Mesothelial cell of epicardium (in vitro differentiated cells): ENCODE data around the gene RAD51AP2. TPM values are rescaled to one million over a fixed set of nuclear protein-coding genes. Genes with fewer than 3 reads are reported as not detected.
A peak's percentile ranks its signal among the peaks of the same experiment; 100 is the strongest.
"Not testable (repeated sequence)": the region's sequence is repeated elsewhere in the genome, so short reads cannot be mapped to it uniquely, and the experiment has no call there.

ENCODE experiments used
- DNase-seq, 2 experiments: peaks; one replicate each; pipeline ENCODE4 v3.0.0; 2021; ENCODE audit warnings: low spot score in 2 of 2; ENCODE audit not compliant: unreplicated experiment in 2 of 2
- H3K27ac Mint-ChIP-seq: 2 replicates; pipeline ENCODE4 v1.8.0; 2021; ENCODE audit warnings: mixed read lengths
- H3K27me3 Mint-ChIP-seq: 2 replicates; pipeline ENCODE4 v1.8.0; 2021; ENCODE audit warnings: low read depth, mixed read lengths
- H3K36me3 Mint-ChIP-seq: 2 replicates; pipeline ENCODE4 v1.8.0; 2021; ENCODE audit warnings: mixed read lengths
- H3K4me1 Mint-ChIP-seq: 2 replicates; pipeline ENCODE4 v1.8.0; 2021; ENCODE audit warnings: mixed read lengths
- H3K4me3 Mint-ChIP-seq: 2 replicates; pipeline ENCODE4 v1.8.0; 2021; ENCODE audit warnings: mild to moderate bottlenecking, moderate library complexity, mixed read lengths
- H3K9me3 Mint-ChIP-seq: 2 replicates; pipeline ENCODE4 v1.8.0; 2021; ENCODE audit warnings: mixed read lengths
- total RNA-seq: library from RNA; stranded (reverse); gene quantifications from 3 replicates; pipeline ENCODE4 v1.2.1, GENCODE V29; 2021
- TF ChIP-seq, protein P1 (sequence below): fragments of 200-600 bp; sonication (generic); IDR thresholded peaks from one replicate; pipeline ENCODE4 v1.5.0; 2021; ENCODE audit warnings: antibody characterized with exemption; ENCODE audit not compliant: unreplicated experiment

The RAD51AP2 gene
- total RNA-seq: 0.13 to 0.18 TPM (median 0.16 TPM) in 3 replicates

GRCh38 chr2:17518212-17519154 is at the start of gene RAD51AP2:
Gene RAD51AP2 (minus strand): TSS chr2:17518440. CDS start chr2:17518415, 25 bp downstream.
- Mint-ChIP-seq H3K36me3 (no peaks in the 10 kb centered on the region), H3K27me3 (peaks cover 5% of the 10 kb centered on the region), H3K9me3 (no peaks in the 10 kb centered on the region), H3K4me1 (peaks cover 9% of the 10 kb centered on the region), H3K27ac (peak within 1 kb of the TSS; percentile 73), H3K4me3 (peak within 1 kb of the TSS; percentile 77)
- peak; percentile 59 to 79 for DNase-seq
- TF ChIP-seq, protein P1, sequence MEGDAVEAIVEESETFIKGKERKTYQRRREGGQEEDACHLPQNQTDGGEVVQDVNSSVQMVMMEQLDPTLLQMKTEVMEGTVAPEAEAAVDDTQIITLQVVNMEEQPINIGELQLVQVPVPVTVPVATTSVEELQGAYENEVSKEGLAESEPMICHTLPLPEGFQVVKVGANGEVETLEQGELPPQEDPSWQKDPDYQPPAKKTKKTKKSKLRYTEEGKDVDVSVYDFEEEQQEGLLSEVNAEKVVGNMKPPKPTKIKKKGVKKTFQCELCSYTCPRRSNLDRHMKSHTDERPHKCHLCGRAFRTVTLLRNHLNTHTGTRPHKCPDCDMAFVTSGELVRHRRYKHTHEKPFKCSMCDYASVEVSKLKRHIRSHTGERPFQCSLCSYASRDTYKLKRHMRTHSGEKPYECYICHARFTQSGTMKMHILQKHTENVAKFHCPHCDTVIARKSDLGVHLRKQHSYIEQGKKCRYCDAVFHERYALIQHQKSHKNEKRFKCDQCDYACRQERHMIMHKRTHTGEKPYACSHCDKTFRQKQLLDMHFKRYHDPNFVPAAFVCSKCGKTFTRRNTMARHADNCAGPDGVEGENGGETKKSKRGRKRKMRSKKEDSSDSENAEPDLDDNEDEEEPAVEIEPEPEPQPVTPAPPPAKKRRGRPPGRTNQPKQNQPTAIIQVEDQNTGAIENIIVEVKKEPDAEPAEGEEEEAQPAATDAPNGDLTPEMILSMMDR: no peak

DNA sequence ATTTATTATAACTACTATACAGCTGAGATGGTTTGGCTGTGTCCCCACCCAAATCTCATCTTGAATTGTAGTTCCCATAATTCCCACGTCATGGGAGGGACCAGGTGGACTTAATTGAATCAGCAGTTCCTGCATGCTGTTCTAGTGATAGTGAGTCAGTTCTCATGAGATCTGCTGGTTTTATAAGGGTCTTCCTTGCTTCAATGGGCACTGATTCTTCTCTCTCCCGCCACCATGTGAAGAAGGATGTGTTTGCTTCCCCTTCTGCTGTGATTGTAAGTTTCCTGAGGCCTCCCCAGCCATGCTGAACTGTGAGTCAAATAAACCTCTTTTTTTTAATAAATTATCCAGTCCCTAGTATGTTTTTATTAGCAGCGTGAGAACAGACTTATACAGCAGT is 47.5 kb upstream of the RAD51AP2 start:
- not testable (repeated sequence) for H3K9me3 Mint-ChIP-seq, H3K4me1 Mint-ChIP-seq, H3K27ac Mint-ChIP-seq, DNase-seq, H3K36me3 Mint-ChIP-seq, H3K27me3 Mint-ChIP-seq, H3K4me3 Mint-ChIP-seq

DNA sequence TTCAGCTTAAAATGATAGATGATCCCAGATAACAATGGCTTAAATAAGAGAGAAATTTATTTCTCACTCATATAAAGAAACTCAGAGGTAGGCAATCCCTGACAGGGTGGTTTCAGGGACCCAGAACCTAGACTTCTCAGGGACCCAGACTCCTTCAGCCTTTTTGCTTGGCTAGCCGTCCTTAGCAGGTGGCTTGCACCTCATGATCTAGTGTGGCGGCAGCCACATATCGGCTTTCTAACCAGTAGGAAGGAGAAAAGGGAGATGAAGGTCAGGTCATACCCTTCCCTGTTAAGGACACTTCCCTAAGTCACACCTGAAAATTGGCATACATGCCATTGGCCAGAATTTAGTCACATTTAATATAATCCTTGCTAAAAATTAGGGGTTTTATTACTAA is 40.6 kb upstream of the RAD51AP2 start:
- Mint-ChIP-seq H3K36me3 (no peaks in the 10 kb centered on the region), H3K27me3 (peaks cover 12% of the 10 kb centered on the region), H3K9me3 (no peaks in the 10 kb centered on the region), H3K4me1 (peaks cover 4% of the 10 kb centered on the region), H3K4me3 (no peak overlapping the region), H3K27ac (no peak overlapping the region)
- DNase-seq: no peak
- TF ChIP-seq, protein P1: no peak

DNA sequence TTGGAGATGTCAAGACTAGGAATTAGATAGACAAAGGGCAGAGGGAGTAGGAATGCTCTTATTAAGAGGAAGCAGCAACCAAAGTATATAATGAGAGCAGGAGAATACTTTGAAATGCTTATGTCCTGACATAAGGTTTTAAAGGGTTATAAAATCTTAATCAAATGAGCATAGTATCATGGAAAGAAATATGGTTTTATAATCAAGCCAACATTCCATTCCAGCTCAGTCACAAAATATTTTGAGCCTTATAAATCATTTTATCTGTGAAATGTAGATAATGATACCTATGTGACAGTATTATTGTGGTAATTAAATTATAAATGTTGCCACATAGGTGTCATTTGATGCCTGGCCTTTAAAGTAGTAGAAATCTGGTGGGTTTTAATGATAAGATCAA is 39.8 kb upstream of the RAD51AP2 start:
- H3K36me3 Mint-ChIP-seq: no peaks in the 10 kb centered on the region
- no peaks in the 10 kb centered on the region for H3K9me3 Mint-ChIP-seq
- H3K27me3 Mint-ChIP-seq: peaks cover 12% of the 10 kb centered on the region
- no peak overlapping the region for H3K27ac Mint-ChIP-seq
- H3K4me3 Mint-ChIP-seq: no peak overlapping the region
- TF ChIP-seq, protein P1: no peak
- peaks cover 4% of the 10 kb centered on the region for H3K4me1 Mint-ChIP-seq
- DNase-seq: no peak

DNA sequence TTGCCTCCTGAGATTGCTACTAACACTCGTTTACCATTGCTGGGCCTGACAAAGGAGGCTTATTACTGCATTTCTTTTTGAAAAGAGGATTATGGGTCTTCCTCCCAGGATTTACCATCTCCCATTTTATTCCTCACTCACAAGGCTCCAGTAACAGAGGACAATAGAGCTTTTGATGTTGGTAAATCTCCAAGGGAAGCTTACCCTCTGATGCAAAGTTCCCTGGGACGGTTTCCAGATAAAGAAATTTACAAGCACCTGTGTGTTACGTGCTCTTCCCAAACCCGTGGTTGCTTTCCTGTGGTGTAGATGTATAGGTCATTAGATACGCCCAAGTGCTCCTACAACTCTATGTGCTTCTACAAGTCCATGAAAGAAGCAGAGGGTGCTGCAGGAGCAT is 39.4 kb upstream of the RAD51AP2 start:
- peaks cover 12% of the 10 kb centered on the region for H3K27me3 Mint-ChIP-seq
- H3K9me3 Mint-ChIP-seq: no peaks in the 10 kb centered on the region
- H3K36me3 Mint-ChIP-seq: no peaks in the 10 kb centered on the region
- TF ChIP-seq, protein P1: no peak
- H3K27ac Mint-ChIP-seq: no peak overlapping the region
- H3K4me3 Mint-ChIP-seq: no peak overlapping the region
- DNase-seq: no peak
- H3K4me1 Mint-ChIP-seq: peaks cover 4% of the 10 kb centered on the region

DNA sequence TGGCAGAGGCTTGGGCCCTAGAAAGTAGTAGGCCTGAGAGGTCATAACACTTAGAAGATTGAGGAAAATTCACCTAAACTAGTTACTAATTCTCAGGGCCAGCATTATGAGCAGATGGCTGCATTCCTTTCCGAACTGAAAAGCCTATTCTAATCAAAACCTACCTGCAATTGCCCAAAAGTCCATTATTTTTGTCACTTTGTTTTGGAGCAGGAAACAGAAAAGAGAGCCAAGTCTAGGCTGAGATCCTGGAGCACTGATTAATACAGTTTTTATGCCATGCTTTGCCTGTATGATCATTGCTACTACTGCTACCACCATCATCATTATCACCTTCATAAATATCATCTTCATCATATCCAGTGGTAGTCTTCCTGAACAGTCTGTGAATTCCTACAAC is 36.9 kb upstream of the RAD51AP2 start:
- Mint-ChIP-seq H3K9me3 (no peaks in the 10 kb centered on the region), H3K4me3 (no peak overlapping the region), H3K27ac (no peak overlapping the region), H3K27me3 (peaks cover under 1% of the 10 kb centered on the region), H3K36me3 (no peaks in the 10 kb centered on the region), H3K4me1 (peaks cover 4% of the 10 kb centered on the region)
- TF ChIP-seq, protein P1: no peak
- DNase-seq: no peak
